Neural cell (in vitro differentiated cells): ENCODE measurements around the gene CTAGE1. TPM values are rescaled to one million over a fixed set of nuclear protein-coding genes. Genes with fewer than 3 reads are reported as not detected.

Experiments used
- H2AFZ ChIP-seq: fragments of 200-600, 300-800 bp; sonication (generic), shearing (Covaris generic); 2 replicates; pipeline ENCODE4 v1.6.0; 2014; ENCODE audit warnings: low read depth, mild to moderate bottlenecking, antibody characterized with exemption, low read length, moderate library complexity
- H3F3A ChIP-seq: fragments of 200-600 bp; shearing (Covaris generic); 2 replicates; pipeline ENCODE4 v1.6.1; 2016; ENCODE audit warnings: mild to moderate bottlenecking, moderate library complexity, mixed read lengths, antibody characterized with exemption, low read length; ENCODE audit not compliant: insufficient read depth, poor library complexity, severe bottlenecking
- H3K27ac ChIP-seq: fragments of 200-600, 300-800 bp; sonication (generic), shearing (Covaris generic); 2 replicates; pipeline ENCODE4 v1.5.1; 2014; ENCODE audit warnings: mild to moderate bottlenecking, low read length, moderate library complexity
- H3K27me3 ChIP-seq: fragments of 300-800, 200-600 bp; sonication (generic), shearing (Covaris generic); 2 replicates; pipeline ENCODE4 v1.6.0; 2014; ENCODE audit warnings: mild to moderate bottlenecking, low read depth, low read length, moderate library complexity; ENCODE audit not compliant: insufficient read depth
- H3K36me3 ChIP-seq: fragments of 300-800, 200-600 bp; sonication (generic), shearing (Covaris generic); 2 replicates; pipeline ENCODE4 v1.5.1; 2014; ENCODE audit warnings: mild to moderate bottlenecking, antibody characterized with exemption, low read length, moderate library complexity; ENCODE audit not compliant: insufficient read depth
- H3K4me2 ChIP-seq: fragments of 300-800, 200-600 bp; sonication (generic), shearing (Covaris generic); 2 replicates; pipeline ENCODE4 v1.6.0; 2014; ENCODE audit warnings: mild to moderate bottlenecking, low read length
- H3K4me3 ChIP-seq: fragments of 300-800, 200-600 bp; sonication (generic), shearing (Covaris generic); 2 replicates; pipeline ENCODE4 v1.5.1; 2014; ENCODE audit warnings: mild to moderate bottlenecking, low read length, moderate library complexity
- H3K79me2 ChIP-seq: fragments of 200-600 bp; shearing (Covaris generic); replicated peaks from 2 replicates; pipeline ENCODE4 v1.6.0; 2014; ENCODE audit warnings: mild to moderate bottlenecking, low read length, moderate library complexity; ENCODE audit not compliant: insufficient read depth
- H3K9ac ChIP-seq: fragments of 300-800, 200-600 bp; sonication (generic), shearing (Covaris generic); 2 replicates; pipeline ENCODE4 v1.6.1; 2016; ENCODE audit warnings: mild to moderate bottlenecking, low read length, mixed read lengths
- H3K9me2 ChIP-seq: fragments of 200-600 bp; shearing (Covaris generic); 2 replicates; pipeline ENCODE4 v1.6.1; 2016; ENCODE audit warnings: mild to moderate bottlenecking, low read length, mixed read lengths; ENCODE audit not compliant: insufficient read depth
- H3K9me3 ChIP-seq: fragments of 200-600, 300-800 bp; sonication (generic), shearing (Covaris generic); 2 replicates; pipeline ENCODE4 v1.6.1; 2016; ENCODE audit warnings: mild to moderate bottlenecking, mixed run types, low read length, moderate library complexity, mixed read lengths
- H4K20me1 ChIP-seq: fragments of 200-600 bp; shearing (Covaris generic); 2 replicates; pipeline ENCODE4 v1.6.1; 2016; ENCODE audit warnings: mild to moderate bottlenecking, mixed run types; ENCODE audit not compliant: insufficient read depth
- CTCF ChIP-seq: fragments of 450-650 bp; IDR thresholded peaks from 2 replicates; pipeline ENCODE4 v1.5.1; 2014; ENCODE audit warnings: antibody characterized with exemption, mild to moderate bottlenecking, moderate library complexity; ENCODE audit not compliant: poor library complexity, severe bottlenecking
- EP300 ChIP-seq: fragments of 450-650 bp; conservative IDR thresholded peaks from 2 replicates; pipeline ENCODE4 v1.6.1; 2014; ENCODE audit warnings: antibody characterized with exemption, mild to moderate bottlenecking, moderate library complexity; ENCODE audit not compliant: poor library complexity, severe bottlenecking
- EZH2 ChIP-seq: fragments of 200-600, 300-800 bp; shearing (Covaris generic), sonication (generic); IDR thresholded peaks from 2 replicates; pipeline ENCODE4 v1.6.1; 2014; ENCODE audit warnings: antibody characterized with exemption, low read length, borderline replicate concordance, mild to moderate bottlenecking; ENCODE audit not compliant: insufficient read depth, poor library complexity, severe bottlenecking
- MXI1 ChIP-seq: fragments of 450-650 bp; conservative IDR thresholded peaks from 2 replicates; pipeline ENCODE4 v1.6.1; 2014; ENCODE audit warnings: antibody characterized with exemption, mild to moderate bottlenecking; ENCODE audit not compliant: poor library complexity, severe bottlenecking
- POLR2AphosphoS5 ChIP-seq: IDR thresholded peaks from 2 replicates; pipeline ENCODE4 v1.6.1; 2012
- RAD21 ChIP-seq: fragments of 450-650 bp; conservative IDR thresholded peaks from 2 replicates; pipeline ENCODE4 v1.6.1; 2014; ENCODE audit warnings: antibody characterized with exemption, mild to moderate bottlenecking, moderate library complexity
- REST ChIP-seq: IDR thresholded peaks from 2 replicates; pipeline ENCODE4 v1.6.1; 2012; ENCODE audit warnings: borderline replicate concordance
- SMC3 ChIP-seq: fragments of 450-650 bp; conservative IDR thresholded peaks from 2 replicates; pipeline ENCODE4 v1.6.1; 2014; ENCODE audit warnings: antibody characterized with exemption, mild to moderate bottlenecking, moderate library complexity; ENCODE audit not compliant: poor library complexity
- TAF1 ChIP-seq: IDR thresholded peaks from 2 replicates; pipeline ENCODE4 v1.6.1; 2012; ENCODE audit warnings: low read depth
- polyA plus RNA-seq: library from polyadenylated mRNA; depleted of rRNA; stranded (reverse); fragments of >200 nt; gene quantifications from 2 replicates; pipeline ENCODE4 v1.2.3, GENCODE V29; 2014

The CTAGE1 gene
- polyA plus RNA-seq, 1 donor from 2014 or later: not detected

GRCh38 chr18:22367303-22367702, 50.4 kb downstream of the CTAGE1 start:
- TF ChIP-seq EZH2 (no peak), POLR2AphosphoS5 (no peak), CTCF (no peak), TAF1 (no peak), REST (no peak), EP300 (no peak), MXI1 (no peak), SMC3 (no peak), RAD21 (no peak)
- no peaks in the 10 kb centered on the region for H3K27me3 ChIP-seq
- no peaks in the 10 kb centered on the region for H3K9me3 ChIP-seq
- no peaks in the 10 kb centered on the region for H3F3A ChIP-seq
- no peaks in the 10 kb centered on the region for H3K9me2 ChIP-seq
- no peaks in the 10 kb centered on the region for H3K79me2 ChIP-seq
- no peak overlapping the region for H3K9ac ChIP-seq
- no peak overlapping the region for H3K4me2 ChIP-seq
- H4K20me1 ChIP-seq: no peaks in the 10 kb centered on the region
- H3K4me3 ChIP-seq: no peak overlapping the region
- no peaks in the 10 kb centered on the region for H3K36me3 ChIP-seq
- H3K27ac ChIP-seq: no peak overlapping the region
- H2AFZ ChIP-seq: no peak overlapping the region

- H3K79me2 ChIP-seq: no peaks in the 10 kb centered on the region
- no peaks in the 10 kb centered on the region for H3K36me3 ChIP-seq
- no peak overlapping the region for H2AFZ ChIP-seq
- no peaks in the 10 kb centered on the region for H3K9me3 ChIP-seq
- H3K27ac ChIP-seq: no peak overlapping the region
- H3K27me3 ChIP-seq: no peaks in the 10 kb centered on the region
- no peaks in the 10 kb centered on the region for H3F3A ChIP-seq
- no peaks in the 10 kb centered on the region for H4K20me1 ChIP-seq
- no peak overlapping the region for H3K9ac ChIP-seq
- H3K4me3 ChIP-seq: no peak overlapping the region
- no peak for TF ChIP-seq TAF1
- TF ChIP-seq MXI1: no peak
- TF ChIP-seq EP300: no peak
- TF ChIP-seq REST: no peak
- TF ChIP-seq CTCF: no peak
- H3K9me2 ChIP-seq: no peaks in the 10 kb centered on the region
- no peak overlapping the region for H3K4me2 ChIP-seq
These were observed 53.8 kb downstream of the CTAGE1 start for GRCh38 chr18:22363867-22364463.
